Fibroblast of lung (primary cell): ENCODE results near the gene MOBP.

ENCODE experiments used
- EZH2 ChIP-seq: IDR thresholded peaks from 2 replicates; pipeline ENCODE4 v1.5.1; 2012; ENCODE audit warnings: low read length, control low read depth, mild to moderate bottlenecking; ENCODE audit errors: missing control alignments
- TF ChIP-seq, protein P1 (sequence below), 2 donors: IDR thresholded peaks in 1 of 2; conservative IDR thresholded peaks in 1 of 2; 1 replicate in 1 of 2; 2 replicates in 1 of 2; pipeline ENCODE4 v1.5.1; 2011 to 2012; ENCODE audit warnings: low read length in 2 of 2, control low read depth in 1 of 2, inconsistent platforms in 1 of 2, low read depth in 1 of 2, mild to moderate bottlenecking in 1 of 2

DNA sequence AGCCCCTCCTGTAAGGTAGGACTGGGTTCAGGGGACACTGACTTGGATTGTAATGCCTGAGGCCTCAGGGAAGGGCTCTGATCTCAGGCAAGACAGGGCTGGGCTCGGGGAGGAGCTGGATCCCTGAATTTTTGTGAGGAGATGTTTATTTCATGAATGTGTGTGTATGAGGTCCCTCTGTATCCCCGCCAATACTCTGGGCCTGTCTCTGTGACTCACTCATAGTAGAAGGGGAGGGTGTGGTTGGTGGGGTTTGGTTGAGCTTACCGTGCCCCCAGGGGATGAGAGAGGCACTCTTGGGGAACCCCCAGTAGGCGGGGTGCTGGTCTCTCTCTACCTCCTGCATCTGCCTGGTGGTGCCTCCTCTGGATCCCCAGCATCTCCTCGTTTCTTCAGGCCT is 32.9 kb upstream of the MOBP start:
- TF ChIP-seq, protein P1, sequence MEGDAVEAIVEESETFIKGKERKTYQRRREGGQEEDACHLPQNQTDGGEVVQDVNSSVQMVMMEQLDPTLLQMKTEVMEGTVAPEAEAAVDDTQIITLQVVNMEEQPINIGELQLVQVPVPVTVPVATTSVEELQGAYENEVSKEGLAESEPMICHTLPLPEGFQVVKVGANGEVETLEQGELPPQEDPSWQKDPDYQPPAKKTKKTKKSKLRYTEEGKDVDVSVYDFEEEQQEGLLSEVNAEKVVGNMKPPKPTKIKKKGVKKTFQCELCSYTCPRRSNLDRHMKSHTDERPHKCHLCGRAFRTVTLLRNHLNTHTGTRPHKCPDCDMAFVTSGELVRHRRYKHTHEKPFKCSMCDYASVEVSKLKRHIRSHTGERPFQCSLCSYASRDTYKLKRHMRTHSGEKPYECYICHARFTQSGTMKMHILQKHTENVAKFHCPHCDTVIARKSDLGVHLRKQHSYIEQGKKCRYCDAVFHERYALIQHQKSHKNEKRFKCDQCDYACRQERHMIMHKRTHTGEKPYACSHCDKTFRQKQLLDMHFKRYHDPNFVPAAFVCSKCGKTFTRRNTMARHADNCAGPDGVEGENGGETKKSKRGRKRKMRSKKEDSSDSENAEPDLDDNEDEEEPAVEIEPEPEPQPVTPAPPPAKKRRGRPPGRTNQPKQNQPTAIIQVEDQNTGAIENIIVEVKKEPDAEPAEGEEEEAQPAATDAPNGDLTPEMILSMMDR (conservative IDR thresholded peaks at IDR 0.05 in 1 of 2, IDR thresholded peaks at IDR 0.05 in 1 of 2; ENCODE audit: low read depth in 1 of 2, low read length in 2 of 2) = no peak
- TF ChIP-seq EZH2 = no peak
